Ovary (tissue), 9 donors: ENCODE measurements around the gene ACTR5. TPM values are rescaled to one million over a fixed set of nuclear protein-coding genes. Genes with fewer than 3 reads are reported as not detected.
A peak's percentile ranks its signal among the peaks of the same experiment; 100 is the strongest.

ENCODE experiments used
- DNase-seq, 5 donors: peaks; one replicate each; pipeline ENCODE4 v3.0.0-alpha.2; 2019 to 2020
- H3K27ac ChIP-seq, 2 donors: fragments of 200-600 bp; one replicate each; pipeline versions ENCODE4 v1.5.1 to v1.8.0; 2019 to 2022
- H3K27me3 ChIP-seq: fragments of 200-600 bp; one replicate; pipeline ENCODE4 v1.8.0; 2022
- H3K36me3 ChIP-seq: fragments of 200-600 bp; sonication (generic); one replicate; pipeline ENCODE4 v1.5.1; 2019
- H3K4me1 ChIP-seq: one replicate; pipeline ENCODE4 v1.8.1; 2013; ENCODE audit warnings: mild to moderate bottlenecking, moderate library complexity; ENCODE audit not compliant: insufficient read depth
- H3K4me3 ChIP-seq: fragments of 200-600 bp; sonication (generic); one replicate; pipeline ENCODE4 v1.5.1; 2017
- H3K9me3 ChIP-seq, 2 donors: fragments of 200-600 bp in 1 of 2; sonication (generic) in 1 of 2; one replicate each; pipeline versions ENCODE4 v1.5.1 to v1.8.1; 2013 to 2019; ENCODE audit warnings: mild to moderate bottlenecking in 1 of 2, moderate library complexity in 1 of 2
- EP300 ChIP-seq: sonication (generic); formaldehyde crosslinking; IDR thresholded peaks from one replicate; pipeline ENCODE4 v1.6.1; 2017; ENCODE audit warnings: antibody characterized with exemption
- POLR2A ChIP-seq: fragments of 450-650 bp; IDR thresholded peaks from one replicate; pipeline ENCODE4 v1.6.1; 2017; ENCODE audit warnings: antibody characterized with exemption, mild to moderate bottlenecking, moderate library complexity
- WGBS, 3 donors: extraction: QIAGEN DNeasy Blood & Tissue Kit in 1 of 3; methylation state at CpG; one replicate each; pipeline versions ENCODE4 v1.1.5 to v1.1.7; 2013 to 2017; 5-methylcytosine and 5-hydroxymethylcytosine counted together
- intact Hi-C, 4 donors: fragments of 100-400 bp; cut with DNase I; formaldehyde crosslinking; loops; one replicate each; pipeline versions ENCODE4 v1.11.0 to v1.15.1; 2022 to 2023
- polyA plus RNA-seq, 2 donors: library from polyadenylated mRNA; stranded (reverse); fragments of 200-250 nt in 1 of 2; fragments of 350-450 nt in 1 of 2; fragmentation: Illumina TruSeq in 1 of 2; extraction: RNeasy Lipid Tissue Mini Kit (QIAGEN cat#74804) in 1 of 2; gene quantifications; one replicate each; pipeline ENCODE4 v1.2.3, GENCODE V29; 2013 to 2014
- total RNA-seq, 7 donors: library from RNA; depleted of rRNA in 2 of 7; stranded (reverse); fragments of >200 nt in 2 of 7; fragmentation: NEBNext Ultra II Directional in 3 of 7; extraction: Animal tissue kit (Norgen Biotek cat#: 25700) in 3 of 7; gene quantifications; one replicate each; pipeline versions ENCODE4 v1.1.0 to v1.2.4, GENCODE V29; 2016 to 2023
- TF ChIP-seq, protein P1 (sequence below), 3 donors: fragments of 450-650 bp in 2 of 3; fragments of 200-600 bp in 1 of 3; IDR thresholded peaks; one replicate each; pipeline versions ENCODE4 v1.5.1 to v1.8.0; 2016 to 2022; ENCODE audit warnings: antibody characterized with exemption in 3 of 3, mild to moderate bottlenecking in 1 of 3
- donor health status: DM: no; HTN: no; CAD: no; lungs with moderate emphysema.
- donor health status: DM: no; HTN: no; CAD: no.
- donor health status: Bipolar disorder and iron deficiency.
- donor health status: DM: yes; HTN: yes; CAD: no.
- donor health status: DM: no; HTN: no; CAD: no.
- donor health status: DM: yes; HTN: yes; CAD: no.

ACTR5 gene
- total and polyA plus RNA-seq, 9 donors, result 6.2 to 12.3 (median 9.8) TPM

DNA sequence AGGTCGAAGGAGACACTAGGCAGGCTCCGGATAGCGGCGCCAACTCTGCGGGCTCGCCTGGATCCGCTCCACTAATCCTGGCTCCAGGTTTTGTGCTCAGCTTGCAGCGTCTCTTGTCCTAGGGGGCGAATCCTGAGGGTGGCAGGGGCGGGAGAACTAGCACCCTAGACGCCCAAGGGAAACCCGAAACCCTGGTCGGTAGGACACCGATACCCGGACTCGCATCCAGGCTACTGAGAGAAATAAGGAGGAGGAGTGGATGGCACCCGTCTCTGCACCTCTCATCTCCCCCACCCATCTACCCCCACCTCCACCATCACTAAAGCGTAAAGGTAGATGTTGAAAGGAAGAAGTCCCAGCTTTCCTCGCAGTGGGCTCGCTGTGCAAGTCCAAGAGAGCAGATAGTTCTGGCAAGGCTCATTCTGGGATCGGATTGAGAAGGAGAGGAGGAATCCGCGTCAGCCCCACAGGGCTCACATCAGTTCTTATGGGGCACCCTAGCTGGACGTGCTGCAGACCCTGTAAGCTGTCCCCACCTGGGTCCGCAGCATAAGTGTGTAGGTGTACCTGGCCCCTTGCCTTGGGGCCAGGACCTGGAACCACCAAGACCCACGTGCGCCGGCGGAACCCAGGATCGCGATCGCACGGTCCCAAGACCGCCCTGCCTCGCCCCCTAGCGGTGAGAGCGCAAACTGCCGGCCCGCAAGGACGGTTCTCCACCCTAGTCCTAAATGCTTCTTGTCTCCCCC is 17.1 kb upstream of the ACTR5 start:
- Histone ChIP-seq H3K27ac (no peak overlapping the region), H3K9me3 (no peaks in the 10 kb centered on the region), H3K4me1 (peaks cover 1% of the 10 kb centered on the region), H3K36me3 (no peaks in the 10 kb centered on the region), H3K4me3 (no peak overlapping the region), H3K27me3 (no peaks in the 10 kb centered on the region)
- TF ChIP-seq, protein P1, sequence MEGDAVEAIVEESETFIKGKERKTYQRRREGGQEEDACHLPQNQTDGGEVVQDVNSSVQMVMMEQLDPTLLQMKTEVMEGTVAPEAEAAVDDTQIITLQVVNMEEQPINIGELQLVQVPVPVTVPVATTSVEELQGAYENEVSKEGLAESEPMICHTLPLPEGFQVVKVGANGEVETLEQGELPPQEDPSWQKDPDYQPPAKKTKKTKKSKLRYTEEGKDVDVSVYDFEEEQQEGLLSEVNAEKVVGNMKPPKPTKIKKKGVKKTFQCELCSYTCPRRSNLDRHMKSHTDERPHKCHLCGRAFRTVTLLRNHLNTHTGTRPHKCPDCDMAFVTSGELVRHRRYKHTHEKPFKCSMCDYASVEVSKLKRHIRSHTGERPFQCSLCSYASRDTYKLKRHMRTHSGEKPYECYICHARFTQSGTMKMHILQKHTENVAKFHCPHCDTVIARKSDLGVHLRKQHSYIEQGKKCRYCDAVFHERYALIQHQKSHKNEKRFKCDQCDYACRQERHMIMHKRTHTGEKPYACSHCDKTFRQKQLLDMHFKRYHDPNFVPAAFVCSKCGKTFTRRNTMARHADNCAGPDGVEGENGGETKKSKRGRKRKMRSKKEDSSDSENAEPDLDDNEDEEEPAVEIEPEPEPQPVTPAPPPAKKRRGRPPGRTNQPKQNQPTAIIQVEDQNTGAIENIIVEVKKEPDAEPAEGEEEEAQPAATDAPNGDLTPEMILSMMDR (IDR thresholded peaks at IDR 0.05), result peak; percentile 29 to 40 (median 38)
- TF ChIP-seq EP300, result no peak
- no peak for TF ChIP-seq POLR2A
- intact Hi-C loops, result loop anchor here in 1 of 4 donors (10.0 kb wide), 1 partner anchor 86 kb away; no protein-coding TSS in a partner anchor
- DNase-seq, result peak; percentile 18 to 61 (median 39)
- WGBS, 3 donors, result 0 to 5% (median 1%) methylated on average over 39 to 40 of the region's 40 CpGs

GRCh38 chr20:38731738-38732113 is 16.5 kb upstream of the ACTR5 start:
- Histone ChIP-seq H3K36me3 (no peaks in the 10 kb centered on the region), H3K27ac (no peak overlapping the region), H3K27me3 (no peaks in the 10 kb centered on the region), H3K4me3 (no peak overlapping the region), H3K4me1 (peaks cover 1% of the 10 kb centered on the region), H3K9me3 (no peaks in the 10 kb centered on the region)
- TF ChIP-seq, protein P1 (IDR thresholded peaks at IDR 0.05), result no peak
- no peak for TF ChIP-seq EP300
- no peak for TF ChIP-seq POLR2A
- 44 to 53% (median 46%) methylated on average over 1 of the region's 1 CpG for WGBS, 3 donors
- intact Hi-C loops, result loop anchor here in 1 of 4 donors (10.0 kb wide), 1 partner anchor 87 kb away; no protein-coding TSS in a partner anchor
- no peak for DNase-seq

- Histone ChIP-seq H3K4me1 (peaks cover 1% of the 10 kb centered on the region), H3K27ac (no peak overlapping the region), H3K36me3 (no peaks in the 10 kb centered on the region), H3K27me3 (no peaks in the 10 kb centered on the region), H3K9me3 (no peaks in the 10 kb centered on the region), H3K4me3 (no peak overlapping the region)
- DNase-seq, result no peak
- intact Hi-C loops, result loop anchor here in 1 of 4 donors (10.0 kb wide), 1 partner anchor 88 kb away; no protein-coding TSS in a partner anchor
- 66 to 78% (median 76%) methylated on average over 4 of the region's 4 CpGs for WGBS, 3 donors
- TF ChIP-seq POLR2A (no peak), EP300 (no peak)
- TF ChIP-seq, protein P1 (IDR thresholded peaks at IDR 0.05), result no peak
Measured at GRCh38 chr20:38732981-38733380, 15.3 kb upstream of the ACTR5 start.

GRCh38 chr20:38735172-38735571 is 13.1 kb upstream of the ACTR5 start:
- no peak for DNase-seq
- no peaks in the 10 kb centered on the region for H3K36me3 ChIP-seq
- WGBS, 3 donors, result 48 to 55% (median 49%) methylated on average over 6 of the region's 6 CpGs
- intact Hi-C loops, result loop anchor here in 1 of 4 donors (10.0 kb wide), 1 partner anchor 90 kb away; no protein-coding TSS in a partner anchor
- no peaks in the 10 kb centered on the region for H3K27me3 ChIP-seq
- no peaks in the 10 kb centered on the region for H3K9me3 ChIP-seq
- H3K4me3 ChIP-seq, result no peak overlapping the region
- no peak overlapping the region for H3K27ac ChIP-seq
- TF ChIP-seq POLR2A, result no peak
- TF ChIP-seq EP300, result no peak
- TF ChIP-seq, protein P1 (IDR thresholded peaks at IDR 0.05), result no peak
- H3K4me1 ChIP-seq, result peaks cover 1% of the 10 kb centered on the region
